Breast epithelium (tissue), 3 donors: ENCODE measurements around the gene MORN1.

ENCODE experiments used
- POLR2A ChIP-seq: fragments of 450-650 bp; IDR thresholded peaks from one replicate; pipeline ENCODE4 v1.6.1; 2016; ENCODE audit warnings: antibody characterized with exemption, mild to moderate bottlenecking, moderate library complexity
- POLR2AphosphoS5 ChIP-seq, 3 donors: sonication (generic); formaldehyde crosslinking; IDR thresholded peaks; one replicate each; pipeline ENCODE4 v1.6.1; 2017; ENCODE audit warnings: antibody characterized with exemption in 3 of 3
- TF ChIP-seq, protein P1 (sequence below), 3 donors: fragments of 450-650 bp; IDR thresholded peaks; one replicate each; pipeline ENCODE4 v1.5.1; 2016 to 2017; ENCODE audit warnings: antibody characterized with exemption in 3 of 3, mild to moderate bottlenecking in 3 of 3, moderate library complexity in 3 of 3

DNA sequence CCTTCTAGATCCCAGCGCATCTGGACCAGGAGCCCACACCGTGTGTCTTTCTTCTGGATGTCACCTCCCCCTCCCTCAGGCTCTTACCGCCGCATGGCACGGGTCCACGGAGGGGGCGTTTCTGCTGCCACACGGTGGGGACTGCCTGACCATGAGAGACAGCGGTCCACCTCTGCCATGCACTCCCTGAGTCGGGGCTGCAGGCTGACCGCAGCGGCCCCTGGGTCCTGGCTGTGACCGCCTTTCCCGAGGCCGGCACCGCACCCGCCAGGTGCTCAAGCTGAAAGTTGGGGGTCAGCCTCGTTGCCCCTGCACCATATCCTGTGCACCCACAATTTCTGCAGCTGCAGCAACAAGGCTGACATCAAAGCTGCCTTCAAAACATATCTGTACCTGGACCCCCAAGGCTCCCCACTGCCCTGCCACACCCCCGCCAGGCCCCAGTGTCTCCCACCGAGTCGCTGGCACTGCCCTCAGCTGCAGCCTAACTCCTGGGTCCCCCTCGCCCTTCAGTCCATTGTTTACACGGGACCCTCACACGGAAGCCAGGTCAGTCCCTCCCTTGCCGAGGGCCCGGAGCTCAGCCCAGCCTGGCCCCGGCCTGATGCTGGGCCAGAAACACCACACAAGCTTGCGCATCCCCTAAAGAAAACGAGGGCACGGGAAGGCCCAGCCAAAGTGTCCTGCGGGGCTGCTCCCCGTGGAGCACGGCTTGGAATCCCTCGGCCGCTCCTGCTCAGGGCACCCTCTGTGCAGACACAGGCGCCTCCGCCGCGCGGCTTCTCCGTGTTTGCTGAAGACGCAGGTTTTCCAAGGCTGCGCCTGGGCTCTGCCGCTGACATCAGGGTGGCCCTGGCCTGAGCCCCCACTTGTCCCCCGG is 51.9 kb downstream of the MORN1 start:
- TF ChIP-seq, protein P1, sequence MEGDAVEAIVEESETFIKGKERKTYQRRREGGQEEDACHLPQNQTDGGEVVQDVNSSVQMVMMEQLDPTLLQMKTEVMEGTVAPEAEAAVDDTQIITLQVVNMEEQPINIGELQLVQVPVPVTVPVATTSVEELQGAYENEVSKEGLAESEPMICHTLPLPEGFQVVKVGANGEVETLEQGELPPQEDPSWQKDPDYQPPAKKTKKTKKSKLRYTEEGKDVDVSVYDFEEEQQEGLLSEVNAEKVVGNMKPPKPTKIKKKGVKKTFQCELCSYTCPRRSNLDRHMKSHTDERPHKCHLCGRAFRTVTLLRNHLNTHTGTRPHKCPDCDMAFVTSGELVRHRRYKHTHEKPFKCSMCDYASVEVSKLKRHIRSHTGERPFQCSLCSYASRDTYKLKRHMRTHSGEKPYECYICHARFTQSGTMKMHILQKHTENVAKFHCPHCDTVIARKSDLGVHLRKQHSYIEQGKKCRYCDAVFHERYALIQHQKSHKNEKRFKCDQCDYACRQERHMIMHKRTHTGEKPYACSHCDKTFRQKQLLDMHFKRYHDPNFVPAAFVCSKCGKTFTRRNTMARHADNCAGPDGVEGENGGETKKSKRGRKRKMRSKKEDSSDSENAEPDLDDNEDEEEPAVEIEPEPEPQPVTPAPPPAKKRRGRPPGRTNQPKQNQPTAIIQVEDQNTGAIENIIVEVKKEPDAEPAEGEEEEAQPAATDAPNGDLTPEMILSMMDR (IDR thresholded peaks at IDR 0.05) = no peak
- TF ChIP-seq POLR2A (no peak), POLR2AphosphoS5 (IDR thresholded peaks at IDR 0.05) (no peak)
